WTC11 (cell line): ENCODE results near the gene SLC35F5.

Experiments used
- ETV6 ChIP-seq: sonication (generic); formaldehyde crosslinking; IDR thresholded peaks from 2 replicates; pipeline ENCODE4 v1.8.1; 2022; ENCODE audit warnings: mild to moderate bottlenecking, missing genetic modification reagents
- JUN ChIP-seq: sonication (generic); formaldehyde crosslinking; IDR thresholded peaks from 2 replicates; pipeline ENCODE4 v1.8.0; 2023; ENCODE audit warnings: mild to moderate bottlenecking, missing genetic modification reagents
- NR1H2 ChIP-seq: sonication (generic); formaldehyde crosslinking; IDR thresholded peaks from 2 replicates; pipeline ENCODE4 v1.9.0; 2021; ENCODE audit warnings: mild to moderate bottlenecking, moderate library complexity, missing genetic modification reagents
- RELA ChIP-seq: sonication (generic); formaldehyde crosslinking; IDR thresholded peaks from 2 replicates; pipeline ENCODE4 v1.8.1; 2022; ENCODE audit warnings: missing genetic modification reagents, mild to moderate bottlenecking, borderline replicate concordance
- TEAD4 ChIP-seq: sonication (generic); formaldehyde crosslinking; IDR thresholded peaks from 2 replicates; pipeline ENCODE4 v1.8.0; 2022; ENCODE audit warnings: mild to moderate bottlenecking, missing genetic modification reagents
- TF ChIP-seq, protein P1 (sequence below): sonication (generic); formaldehyde crosslinking; IDR thresholded peaks from 2 replicates; pipeline ENCODE4 v1.8.1; 2022; ENCODE audit warnings: missing genetic modification reagents, borderline replicate concordance
- TF ChIP-seq, protein P2 (sequence below): fragments of 200-600 bp; IDR thresholded peaks from 2 replicates; pipeline ENCODE4 v1.8.0; 2022; ENCODE audit warnings: antibody characterized with exemption

DNA sequence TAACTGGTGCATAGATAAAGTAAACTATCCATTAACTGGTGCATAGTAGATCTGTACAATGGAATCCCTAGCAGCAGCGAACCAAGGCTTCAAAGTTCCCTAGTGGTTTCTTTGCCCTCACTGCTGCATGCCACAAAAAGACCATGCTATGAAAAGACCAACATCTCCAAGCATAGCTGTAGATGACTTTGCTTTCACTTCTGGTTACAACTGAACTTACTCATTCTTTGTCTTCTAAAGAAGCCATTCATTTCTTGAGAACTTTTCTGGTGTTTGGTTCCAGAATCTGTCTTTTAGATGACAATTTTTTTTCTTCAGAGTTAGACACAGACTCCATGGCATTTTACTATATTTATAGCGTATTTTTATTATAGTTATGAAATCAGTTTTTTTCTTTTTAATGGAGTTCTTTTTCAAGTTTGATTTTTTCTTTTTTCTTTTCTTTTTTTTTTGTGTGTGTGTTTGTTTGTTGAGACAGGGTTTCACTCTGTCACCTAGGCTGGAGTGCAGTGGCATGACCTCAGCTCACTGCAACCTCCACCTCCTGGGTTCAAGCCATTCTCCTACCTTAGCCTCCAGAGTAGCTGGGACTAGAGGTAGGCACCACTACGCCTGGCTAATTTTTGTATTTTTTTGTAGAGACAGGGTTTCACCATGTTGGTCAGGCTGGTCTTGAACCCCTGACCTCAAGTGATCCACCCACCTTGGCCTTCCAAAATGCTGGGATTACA is 63.6 kb downstream of the SLC35F5 start:
- TF ChIP-seq RELA (CRISPR knock-in tag) = no peak
- no peak for TF ChIP-seq TEAD4
- TF ChIP-seq, protein P1, sequence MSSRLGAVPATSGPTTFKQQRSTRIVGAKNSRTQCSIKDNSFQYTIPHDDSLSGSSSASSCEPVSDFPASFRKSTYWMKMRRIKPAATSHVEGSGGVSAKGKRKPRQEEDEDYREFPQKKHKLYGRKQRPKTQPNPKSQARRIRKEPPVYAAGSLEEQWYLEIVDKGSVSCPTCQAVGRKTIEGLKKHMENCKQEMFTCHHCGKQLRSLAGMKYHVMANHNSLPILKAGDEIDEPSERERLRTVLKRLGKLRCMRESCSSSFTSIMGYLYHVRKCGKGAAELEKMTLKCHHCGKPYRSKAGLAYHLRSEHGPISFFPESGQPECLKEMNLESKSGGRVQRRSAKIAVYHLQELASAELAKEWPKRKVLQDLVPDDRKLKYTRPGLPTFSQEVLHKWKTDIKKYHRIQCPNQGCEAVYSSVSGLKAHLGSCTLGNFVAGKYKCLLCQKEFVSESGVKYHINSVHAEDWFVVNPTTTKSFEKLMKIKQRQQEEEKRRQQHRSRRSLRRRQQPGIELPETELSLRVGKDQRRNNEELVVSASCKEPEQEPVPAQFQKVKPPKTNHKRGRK (CRISPR knock-in tag) = no peak
- no peak for TF ChIP-seq JUN (CRISPR knock-in tag)
- no peak for TF ChIP-seq NR1H2 (CRISPR knock-in tag)
- TF ChIP-seq, protein P2, sequence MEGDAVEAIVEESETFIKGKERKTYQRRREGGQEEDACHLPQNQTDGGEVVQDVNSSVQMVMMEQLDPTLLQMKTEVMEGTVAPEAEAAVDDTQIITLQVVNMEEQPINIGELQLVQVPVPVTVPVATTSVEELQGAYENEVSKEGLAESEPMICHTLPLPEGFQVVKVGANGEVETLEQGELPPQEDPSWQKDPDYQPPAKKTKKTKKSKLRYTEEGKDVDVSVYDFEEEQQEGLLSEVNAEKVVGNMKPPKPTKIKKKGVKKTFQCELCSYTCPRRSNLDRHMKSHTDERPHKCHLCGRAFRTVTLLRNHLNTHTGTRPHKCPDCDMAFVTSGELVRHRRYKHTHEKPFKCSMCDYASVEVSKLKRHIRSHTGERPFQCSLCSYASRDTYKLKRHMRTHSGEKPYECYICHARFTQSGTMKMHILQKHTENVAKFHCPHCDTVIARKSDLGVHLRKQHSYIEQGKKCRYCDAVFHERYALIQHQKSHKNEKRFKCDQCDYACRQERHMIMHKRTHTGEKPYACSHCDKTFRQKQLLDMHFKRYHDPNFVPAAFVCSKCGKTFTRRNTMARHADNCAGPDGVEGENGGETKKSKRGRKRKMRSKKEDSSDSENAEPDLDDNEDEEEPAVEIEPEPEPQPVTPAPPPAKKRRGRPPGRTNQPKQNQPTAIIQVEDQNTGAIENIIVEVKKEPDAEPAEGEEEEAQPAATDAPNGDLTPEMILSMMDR = no peak
- no peak for TF ChIP-seq ETV6 (CRISPR knock-in tag)
